ENCODE results near the gene PRKG2. TPM values are rescaled to one million over a fixed set of nuclear protein-coding genes. Genes with fewer than 3 reads are reported as not detected.

Gene PRKG2
- total RNA-seq (2014; rRNA removed; shearing (Covaris generic)), result 1.0 and 1.4 TPM in 2 replicates
- total RNA-seq (2022), result 1.1 and 2.1 TPM in 2 replicates
- Bru-seq, nascent RNA, result percentile 33 among the genes with signal in this experiment
- BruChase-seq, experiment 1, labeled RNA remaining after a 6-hour chase, result percentile 21 among the genes with signal in this experiment
- BruChase-seq, experiment 2, labeled RNA remaining after a 2-hour chase, result percentile 23 among the genes with signal in this experiment
- long read RNA-seq, partial matches to known transcripts, result 1 of 3 reads
- long read RNA-seq, other reads (novel, unspliced or antisense), result 1 of 3 reads

- POLR2A ChIA-PET, result interaction anchor here (0.7 kb wide), 1 partner anchor 118 kb away, joined by 3 read pairs; no protein-coding TSS in a partner anchor
- Histone ChIP-seq H3K9me3 (ENCODE audit: low read length) (no peaks in the 10 kb centered on the region), H3K79me2 (ENCODE audit: insufficient read depth, low read depth, low read length) (no peaks in the 10 kb centered on the region), H3K4me2 (ENCODE audit: low read length) (no peak within 1 kb of the TSS), H3K9me2 (ENCODE audit: insufficient read depth, low read length) (no peaks in the 10 kb centered on the region), H3K36me3 (ENCODE audit: insufficient read depth, low read length) (no peaks in the 10 kb centered on the region), H2AFZ (ENCODE audit: low read length) (no peak within 1 kb of the TSS), H4K20me1 (ENCODE audit: insufficient read depth, low read length) (no peaks in the 10 kb centered on the region), H3K4me1 (ENCODE audit: insufficient read depth, low read length, poor library complexity, severe bottlenecking) (no peaks in the 10 kb centered on the region), H3K4me3 (ENCODE audit: low read depth, low read length, poor library complexity, severe bottlenecking) (no peak within 1 kb of the TSS), H3K27ac (ENCODE audit: low read depth, low read length, poor library complexity, severe bottlenecking) (no peak within 1 kb of the TSS)
- BruUV-seq (replicated peaks), result no TSS peak
- TF ChIP-seq EZH2phosphoT487 (IDR thresholded peaks at IDR 0.05; ENCODE audit: borderline replicate concordance, low read depth, low read length), result no peak
- TF ChIP-seq CTCF (conservative IDR thresholded peaks at IDR 0.05; ENCODE audit: low read length), result no peak
- intact Hi-C loops (cut with micrococcal nuclease; ENCODE audit: unreplicated experiment), result no loop called here
- CTCF ChIA-PET (ENCODE audit: unreplicated experiment), result no interaction called here
- DNase-seq (ENCODE audit: low spot score), result no peak
These were observed at the start of gene PRKG2 for GRCh38 chr4:81214881-81215868. PRKG2 (minus strand) TSS chr4:81215222; CDS start chr4:81205047, 10,175 bp downstream.

GRCh38 chr4:81260443-81261101 is 45.5 kb upstream of the PRKG2 start:
- peak; percentile 37 for DNase-seq (ENCODE audit: low spot score)
- Histone ChIP-seq H3K27ac (ENCODE audit: low read depth, low read length, poor library complexity, severe bottlenecking) (no peak overlapping the region), H2AFZ (ENCODE audit: low read length) (peak overlapping the region; percentile 73; the same call in 1 of the 2 replicates), H3K4me2 (ENCODE audit: low read length) (0 out of 2 replicates have a peak overlapping the region, but pooled peaks have one; percentile 25), H3K9me2 (ENCODE audit: insufficient read depth, low read length) (no peaks in the 10 kb centered on the region), H3K36me3 (ENCODE audit: insufficient read depth, low read length) (no peaks in the 10 kb centered on the region), H3K4me1 (ENCODE audit: insufficient read depth, low read length, poor library complexity, severe bottlenecking) (no peaks in the 10 kb centered on the region), H3K79me2 (ENCODE audit: insufficient read depth, low read depth, low read length) (no peaks in the 10 kb centered on the region), H3K9me3 (ENCODE audit: low read length) (no peaks in the 10 kb centered on the region), H3K4me3 (ENCODE audit: low read depth, low read length, poor library complexity, severe bottlenecking) (no peak overlapping the region), H4K20me1 (ENCODE audit: insufficient read depth, low read length) (no peaks in the 10 kb centered on the region)
- TF ChIP-seq CTCF (conservative IDR thresholded peaks at IDR 0.05; ENCODE audit: low read length) (peak; percentile 78), EZH2phosphoT487 (IDR thresholded peaks at IDR 0.05; ENCODE audit: borderline replicate concordance, low read depth, low read length) (no peak)
- ChIA-PET CTCF (ENCODE audit: unreplicated experiment) (no interaction called here), POLR2A (interaction anchor here (1.1 kb wide), 1 partner anchor 26 kb away, joined by 4 read pairs; no protein-coding TSS in a partner anchor)
- no TSS peak for BruUV-seq (replicated peaks)
- intact Hi-C loops (cut with micrococcal nuclease; ENCODE audit: unreplicated experiment), result loop anchor here (1.0 to 5.0 kb wide), 2 partner anchors 193 to 898 kb away; no protein-coding TSS in a partner anchor

Data from OCI-LY7 (cell line).